ENCODE measurements around the gene CPNE6.

GRCh38 chr14:24083462-24083861, 12.1 kb downstream of the CPNE6 start:
- TF ChIP-seq ZNF8 (CRISPR knock-in tag; IDR thresholded peaks at IDR 0.05) (no peak), CSRNP3 (CRISPR knock-in tag; IDR thresholded peaks at IDR 0.05) (no peak), TSHZ2 (CRISPR knock-in tag; IDR thresholded peaks at IDR 0.05) (no peak), ARNTL (CRISPR knock-in tag; IDR thresholded peaks at IDR 0.05; ENCODE audit: borderline replicate concordance, low read depth) (no peak), CREB5 (CRISPR knock-in tag; IDR thresholded peaks at IDR 0.05; ENCODE audit: low read depth) (no peak), TOX (CRISPR knock-in tag; IDR thresholded peaks at IDR 0.05; ENCODE audit: borderline replicate concordance) (no peak), PATZ1 (CRISPR knock-in tag; IDR thresholded peaks at IDR 0.05; ENCODE audit: borderline replicate concordance) (no peak), RARB (CRISPR knock-in tag; IDR thresholded peaks at IDR 0.05) (no peak)

Measured in SK-N-SH treated with all-trans-retinoic acid at 6 μM for 48 hours (cell line).